Esophagus mucosa (tissue), 1 donor: ENCODE data around the gene HNRNPA1L2. TPM values are rescaled to one million over a fixed set of nuclear protein-coding genes. Genes with fewer than 3 reads are reported as not detected.
"Not testable (repeated sequence)": the region's sequence is repeated elsewhere in the genome, so short reads cannot be mapped to it uniquely, and the experiment has no call there.

Source experiments
- ATAC-seq: fragments of 200-7000 bp; cut with Tn5 transposase; one replicate; pipeline ENCODE4 v1.9.1; 2020
- total RNA-seq: library from RNA; stranded (reverse); gene quantifications from one replicate; pipeline ENCODE4 v1.2.4, GENCODE V29; 2023
- donor health status: DM: yes; HTN: yes; CAD: no.

HNRNPA1L2 gene
- total RNA-seq: 3.7 TPM

GRCh38 chr13:52642131-52642530, at the start of gene HNRNPA1L2:
HNRNPA1L2 (plus strand) TSS chr13:52642431; CDS start chr13:52642493, 62 bp downstream.
- ATAC-seq: no peak

GRCh38 chr13:52593175-52593574, 49.1 kb upstream of the HNRNPA1L2 start:
- not testable (repeated sequence) for ATAC-seq

DNA sequence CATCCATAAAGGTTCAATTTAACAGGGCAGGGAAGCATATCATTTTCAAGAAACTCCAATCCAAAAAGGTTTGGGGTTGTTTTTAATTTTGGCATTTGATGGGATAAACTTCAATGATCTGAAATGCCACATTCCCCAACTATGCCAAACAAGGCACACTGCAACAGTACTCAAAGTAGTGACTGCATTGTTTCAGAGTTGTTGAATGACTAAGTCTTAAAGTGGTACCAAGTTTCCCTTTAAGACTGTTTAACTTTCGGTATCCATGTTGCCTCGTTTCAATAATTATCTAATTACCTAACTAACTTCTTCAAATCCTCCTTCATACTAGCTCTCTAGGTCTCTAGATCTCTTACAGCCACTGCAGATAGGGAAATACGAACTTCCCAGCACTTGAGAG, 48.4 kb upstream of the HNRNPA1L2 start:
- not testable (repeated sequence) for ATAC-seq

- ATAC-seq: not testable (repeated sequence)
These were observed 47.9 kb upstream of the HNRNPA1L2 start for GRCh38 chr13:52594295-52594694.

DNA sequence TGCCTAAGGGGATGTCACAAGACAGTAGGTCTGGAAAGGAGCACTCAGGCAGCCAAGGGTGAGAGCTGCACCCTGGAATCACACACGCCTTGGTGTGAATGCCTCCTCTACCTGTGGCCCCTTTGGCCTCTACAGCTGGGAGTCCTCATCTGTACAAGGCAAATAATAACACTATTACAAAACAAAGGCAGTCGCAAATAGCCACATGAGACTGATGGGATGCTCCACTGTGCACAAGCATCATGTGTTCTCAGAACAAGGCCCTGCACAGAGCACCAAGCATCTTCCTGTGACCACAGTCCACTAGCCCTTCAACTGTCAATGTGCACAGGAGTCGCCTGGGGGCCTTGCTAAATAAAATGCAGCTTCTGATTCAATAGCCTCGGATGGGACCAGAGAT, 44.6 kb upstream of the HNRNPA1L2 start:
- no peak for ATAC-seq

GRCh38 chr13:52599037-52599847, 43.0 kb upstream of the HNRNPA1L2 start:
- ATAC-seq: peak; percentile 35

DNA sequence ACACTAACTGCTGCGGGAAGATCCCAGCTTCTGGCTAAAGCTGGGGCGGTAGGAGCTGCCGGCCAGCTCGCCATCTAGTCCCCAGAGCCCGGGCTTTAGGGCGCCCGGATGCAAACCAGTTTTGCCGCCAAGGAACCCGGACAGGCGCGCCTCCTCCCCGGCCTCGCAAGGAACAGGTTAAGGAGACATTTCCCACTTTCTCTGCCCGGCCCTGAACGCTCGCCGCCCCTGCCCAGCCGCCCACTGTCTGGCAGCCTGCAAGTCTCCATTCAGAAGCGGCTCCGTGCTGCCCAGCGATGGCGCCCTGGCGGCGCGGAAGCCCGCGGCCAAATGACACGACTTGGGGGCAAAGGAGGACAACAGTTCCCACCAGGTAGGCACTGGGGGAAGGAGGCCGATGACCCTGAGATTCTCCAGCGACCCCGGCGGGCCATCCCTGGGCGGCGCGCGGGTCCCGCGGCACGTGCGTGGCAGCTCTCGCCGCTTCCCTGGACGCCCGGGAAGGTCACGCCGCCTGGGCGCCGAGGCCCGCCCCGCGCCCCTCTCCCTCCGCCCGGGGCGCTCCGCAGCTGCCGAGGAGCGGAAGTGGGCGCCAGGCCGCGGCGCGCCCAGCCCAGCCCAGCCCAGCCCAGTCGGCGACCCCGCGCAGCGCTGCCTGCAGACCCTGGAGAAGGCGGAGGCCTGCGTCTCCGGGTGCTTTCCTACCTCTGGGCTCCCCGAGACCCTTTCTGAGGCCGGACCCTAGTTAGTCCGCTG, 42.2 kb upstream of the HNRNPA1L2 start:
- peak; percentile 38 for ATAC-seq

DNA sequence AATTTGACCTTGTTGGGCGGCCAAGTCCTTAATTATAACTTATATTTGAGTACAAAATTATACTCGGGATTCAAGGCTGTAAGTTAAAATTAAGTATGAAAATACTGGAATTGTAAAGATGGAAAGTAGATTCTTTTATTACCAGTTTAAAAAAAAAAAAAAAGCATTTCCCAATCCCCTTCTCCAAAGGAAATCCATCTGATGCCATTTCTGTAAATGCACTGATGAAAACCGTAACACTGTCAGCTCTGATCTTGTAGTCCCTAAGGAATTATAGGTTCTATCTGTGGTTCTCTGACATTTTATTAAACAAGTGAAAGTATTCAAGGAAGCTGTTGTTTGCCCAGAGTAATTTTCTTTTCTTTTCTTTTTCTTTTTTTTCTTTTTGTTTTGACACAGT, 41.6 kb upstream of the HNRNPA1L2 start:
- ATAC-seq: no peak

GRCh38 chr13:52603316-52603715, 38.9 kb upstream of the HNRNPA1L2 start:
- ATAC-seq: not testable (repeated sequence)

DNA sequence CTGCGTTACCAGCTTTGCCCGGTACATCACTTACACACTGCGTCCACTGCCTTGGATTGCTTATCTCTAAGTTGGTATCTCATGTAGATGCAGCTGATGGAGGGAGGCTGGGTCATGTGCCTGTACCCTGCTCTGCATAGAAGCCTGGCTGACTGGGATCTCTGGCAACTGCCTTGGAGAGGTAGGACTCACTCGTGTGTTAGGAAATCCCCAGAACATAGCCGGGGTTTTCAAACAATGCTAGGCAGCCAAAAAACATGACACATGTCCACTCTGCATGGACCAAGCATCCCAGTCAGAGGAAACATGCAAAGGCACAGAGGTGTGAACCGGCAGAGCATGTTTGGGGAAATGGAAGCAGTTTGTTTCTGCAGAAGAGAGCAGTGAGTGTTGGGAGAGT, 36.1 kb upstream of the HNRNPA1L2 start:
- peak; percentile 14 for ATAC-seq

GRCh38 chr13:52606795-52607194, 35.4 kb upstream of the HNRNPA1L2 start:
- ATAC-seq: peak; percentile 83

DNA sequence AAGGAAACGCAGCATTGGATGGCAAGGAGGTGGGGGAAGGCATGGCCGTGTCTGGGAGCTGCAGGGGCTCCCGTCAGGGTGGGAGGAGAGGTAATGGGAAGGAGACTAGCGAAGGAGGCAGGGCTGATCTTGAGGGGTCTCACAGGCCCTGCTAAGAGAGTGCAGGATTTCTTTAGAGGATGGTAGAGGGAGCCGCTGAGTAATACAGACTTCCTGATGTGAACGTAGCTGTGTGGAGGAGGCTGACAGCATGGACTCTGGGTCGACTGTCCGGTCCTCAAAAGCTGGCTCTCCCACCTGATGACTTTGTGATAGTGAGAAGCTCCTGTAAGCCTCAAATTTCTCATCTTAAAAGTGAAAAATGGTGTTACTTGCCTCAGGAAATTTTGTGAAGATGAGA, 34.0 kb upstream of the HNRNPA1L2 start:
- not testable (repeated sequence) for ATAC-seq

DNA sequence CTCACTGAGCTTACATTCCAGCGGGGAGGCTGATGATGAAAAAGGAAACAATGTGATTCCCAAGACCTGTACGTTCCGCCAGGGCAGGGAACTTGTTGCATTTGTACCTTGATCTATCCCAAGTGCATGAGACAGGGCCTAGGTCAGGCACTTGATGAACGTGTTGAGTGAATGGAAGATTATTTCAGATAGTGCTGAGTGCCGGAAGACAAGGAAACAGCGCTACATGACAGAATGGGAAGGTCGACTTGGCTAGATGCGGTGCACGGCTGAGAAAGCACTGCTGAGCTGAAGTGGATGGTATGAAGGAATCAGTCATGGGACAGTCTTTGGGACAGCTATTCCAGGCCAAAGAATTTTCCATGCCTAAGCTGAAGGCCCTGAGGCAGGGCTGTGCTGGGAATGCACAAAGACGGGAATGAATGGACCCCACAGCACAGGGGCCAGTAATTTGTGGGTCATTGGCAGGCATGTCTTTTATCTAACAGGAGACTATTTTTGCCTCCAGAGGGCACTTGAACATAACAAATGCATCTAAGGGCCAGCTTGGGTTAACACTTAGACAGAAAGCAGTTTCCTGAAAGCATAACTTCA, 33.1 kb upstream of the HNRNPA1L2 start:
- ATAC-seq: peak; percentile 47

- ATAC-seq: not testable (repeated sequence)
These were observed 32.1 kb upstream of the HNRNPA1L2 start for GRCh38 chr13:52610158-52610557.

DNA sequence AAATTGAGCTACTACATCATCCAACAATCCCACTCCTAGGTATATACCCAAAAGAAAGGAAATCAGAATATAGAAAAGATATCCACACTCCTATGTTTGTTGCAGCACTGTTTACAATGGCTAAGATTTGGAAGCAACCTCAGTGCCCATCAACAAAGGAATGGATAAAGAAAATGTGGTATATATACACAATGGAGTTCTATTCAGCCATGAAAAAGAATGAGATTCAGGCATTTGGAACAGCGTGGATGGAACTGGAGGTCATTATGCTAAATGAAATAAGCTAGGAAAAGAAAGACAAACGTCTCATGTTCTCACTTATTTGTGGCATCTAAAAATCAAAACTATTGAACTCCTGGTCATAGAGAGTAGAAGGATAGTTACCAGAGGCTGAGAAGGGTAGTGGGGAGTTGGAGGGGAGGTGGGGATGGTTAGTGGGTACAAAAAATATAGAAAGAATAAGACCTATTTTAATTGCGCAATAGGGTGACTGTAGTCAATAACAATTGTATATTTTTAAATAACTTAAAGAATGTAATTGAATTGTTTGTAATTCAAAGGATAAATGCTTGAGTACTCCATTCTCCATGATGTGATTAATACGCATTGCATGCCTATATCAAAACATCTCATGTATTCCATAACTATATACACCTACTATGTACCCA, 27.0 kb upstream of the HNRNPA1L2 start:
- no peak for ATAC-seq

DNA sequence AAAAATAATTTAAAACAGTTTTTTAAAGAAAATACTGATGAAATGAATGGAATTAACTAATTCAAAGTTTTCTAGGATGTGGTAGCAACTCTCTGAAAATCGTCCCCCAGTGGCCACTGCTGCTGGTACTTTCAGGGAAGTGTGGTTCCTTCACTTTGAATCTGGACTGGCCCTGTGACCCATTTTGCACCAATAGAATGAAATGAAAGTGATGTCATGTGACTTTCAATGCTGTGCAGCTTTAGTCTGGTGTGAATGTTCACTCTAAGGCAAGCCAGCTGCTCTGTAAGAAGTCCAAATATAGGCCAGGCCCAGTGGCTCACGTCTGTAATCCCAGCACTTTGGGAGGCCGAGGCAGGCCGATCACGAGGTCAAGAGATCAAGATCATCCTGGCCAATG, 26.4 kb upstream of the HNRNPA1L2 start:
- no peak for ATAC-seq

- peak; percentile 95 for ATAC-seq
These were observed 24.9 kb upstream of the HNRNPA1L2 start for GRCh38 chr13:52617070-52618060.

DNA sequence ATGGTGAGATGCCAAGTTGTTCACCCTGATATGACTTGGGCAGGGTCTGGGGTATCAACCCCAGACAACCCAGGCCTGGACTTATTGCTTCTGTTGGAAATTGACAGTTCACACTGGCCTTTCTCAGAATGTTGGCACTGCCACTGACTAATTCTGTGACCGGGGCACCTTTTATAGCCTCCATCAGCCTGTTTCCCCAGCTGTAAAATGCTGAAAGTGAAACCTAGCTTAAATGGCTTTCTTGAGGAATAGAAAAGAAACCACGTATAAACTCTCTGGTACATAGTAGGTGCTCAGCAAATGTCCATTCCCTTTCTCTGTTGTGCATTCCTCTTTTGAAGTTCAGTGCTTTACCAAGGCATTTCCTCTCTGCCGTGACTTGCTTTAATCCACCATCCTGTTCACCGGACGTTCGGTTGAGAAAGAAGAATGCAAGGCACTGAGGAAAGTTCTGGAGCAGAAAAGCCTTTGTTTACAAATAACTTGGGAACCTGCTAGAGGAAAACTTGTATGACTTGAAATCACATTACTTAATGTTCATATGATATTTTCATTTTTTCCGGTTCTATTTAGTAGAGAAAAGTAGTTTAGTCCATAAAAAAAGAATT, 11.0 kb upstream of the HNRNPA1L2 start:
- ATAC-seq: not testable (repeated sequence)

DNA sequence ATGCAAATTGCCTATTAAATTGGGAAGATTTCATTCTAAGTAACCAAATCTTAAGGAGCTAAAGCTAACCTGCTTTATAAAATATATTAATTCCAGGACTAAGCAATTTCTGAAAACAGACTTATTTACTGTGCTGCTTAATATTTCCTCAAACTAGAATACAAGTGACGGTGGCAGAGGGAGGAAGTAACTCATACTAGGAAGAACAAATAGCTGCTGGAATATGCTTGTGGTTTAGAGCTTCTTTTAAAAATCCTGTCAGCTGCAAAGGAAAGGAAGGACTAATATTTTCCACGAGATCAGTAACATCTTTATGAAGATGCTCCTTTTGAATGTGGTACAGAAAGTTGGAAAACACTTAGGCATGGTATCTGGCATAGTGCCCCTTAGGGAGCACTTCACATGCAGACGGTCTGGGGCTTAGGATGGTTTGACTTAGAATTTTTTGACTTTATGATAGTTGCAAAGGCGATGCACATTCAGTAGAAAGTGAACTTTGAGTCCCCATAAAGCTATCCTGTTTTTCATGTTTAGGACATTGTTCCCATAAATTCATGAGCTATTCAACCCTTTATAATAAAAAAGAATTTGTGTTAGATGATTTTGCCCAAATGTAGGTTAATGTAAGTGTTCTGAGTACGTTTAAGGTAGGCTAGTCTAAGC, 3.4 kb upstream of the HNRNPA1L2 start:
- ATAC-seq: no peak

DNA sequence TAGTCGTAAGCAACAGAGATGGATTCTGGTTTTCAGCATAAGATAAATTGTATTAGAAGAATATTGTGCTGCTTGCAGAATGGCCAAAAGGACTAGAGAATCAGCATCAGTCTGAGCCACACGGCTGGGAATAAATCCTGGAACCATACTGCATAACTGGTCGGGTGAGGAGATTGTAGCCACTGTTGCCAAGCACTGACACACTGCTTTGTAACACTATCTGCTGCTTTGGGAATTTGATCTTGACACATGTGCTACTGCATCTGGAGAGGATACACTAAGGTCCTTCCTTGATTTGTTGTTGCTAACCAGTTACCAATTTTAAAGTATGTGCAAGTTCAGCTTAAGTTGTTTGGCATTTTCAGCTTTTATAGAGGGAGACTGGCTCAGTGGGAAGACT, 1.9 kb downstream of the HNRNPA1L2 start:
- peak; percentile 90 for ATAC-seq
